GM12878 (cell line): ENCODE measurements around the gene PGC. TPM values are rescaled to one million over a fixed set of nuclear protein-coding genes. Genes with fewer than 3 reads are reported as not detected.

Experiments used
- ATAC-seq: fragments of 200-7000 bp; cut with Tn5 transposase; 3 replicates; pipeline ENCODE4 v1.9.1; 2020; ENCODE audit warnings: mild to moderate bottlenecking, moderate library complexity
- BruUV-seq: library from RNA; stranded (reverse); fragments of 400-500 nt; replicated peaks from 2 replicates; lab custom pipeline; 2021; lab: Mats Ljungman, UMichigan
- CTCF ChIA-PET: fragments of 300-600 bp; sonication (Branson Sonifier 250); formaldehyde crosslinking; extraction: SDS; loops from one replicate; lab custom pipeline; 2021; ENCODE audit warnings: inconsistent platforms; lab: Yijun Ruan, JAX
- POLR2A ChIA-PET: fragments of 350-600 bp; formaldehyde crosslinking; extraction: SDS; loops from one replicate; lab custom pipeline; 2021; ENCODE audit warnings: inconsistent platforms; lab: Charles Lee
- RAD21 ChIA-PET: fragments of 300-600 bp; sonication (Branson Sonifier 250); formaldehyde crosslinking; loops from one replicate; lab custom pipeline; 2023; ENCODE audit warnings: antibody characterized with exemption; ENCODE audit not compliant: unreplicated experiment; lab: Charles Lee
- SMC1A ChIA-PET: fragments of 300-600 bp; sonication (Branson Sonifier 250); formaldehyde crosslinking; loops from one replicate; lab custom pipeline; 2023; ENCODE audit not compliant: unreplicated experiment, uncharacterized antibody; lab: Charles Lee
- DNase-seq: peaks from one replicate; pipeline ENCODE4 v3.0.0-alpha.2; 2011; ENCODE audit warnings: low read depth, low spot score
- FAIRE-seq: peaks from 3 replicates; lab custom pipeline; 2011; peaks lifted over from hg19 to GRCh38; lab: Jason Lieb, UNC
- H2AFZ ChIP-seq: 2 replicates; pipeline ENCODE4 v1.6.0; 2011; ENCODE audit warnings: low read depth, low read length, control low read depth; ENCODE audit not compliant: control insufficient read depth
- H3K27ac ChIP-seq: 2 replicates; pipeline ENCODE4 v1.5.1; 2011; ENCODE audit warnings: control low read depth; ENCODE audit not compliant: control insufficient read depth, insufficient read depth
- H3K27me3 ChIP-seq, 2 experiments: replicated peaks in 1 of 2; 2 replicates each; pipeline versions ENCODE4 v1.6.0 to v1.6.1; 2011; ENCODE audit warnings: low read length in 1 of 2; ENCODE audit not compliant: control insufficient read depth in 2 of 2, insufficient read depth in 2 of 2
- H3K36me3 ChIP-seq, 2 experiments: 2 replicates each; pipeline ENCODE4 v1.5.1; 2011; ENCODE audit warnings: low read length in 1 of 2; ENCODE audit not compliant: control insufficient read depth in 2 of 2, insufficient read depth in 2 of 2
- H3K4me1 ChIP-seq: 2 replicates; pipeline ENCODE4 v1.6.1; 2011; ENCODE audit warnings: mild to moderate bottlenecking, low read length, moderate library complexity, mixed read lengths; ENCODE audit not compliant: control insufficient read depth, insufficient read depth
- H3K4me2 ChIP-seq: 2 replicates; pipeline ENCODE4 v1.6.0; 2011; ENCODE audit warnings: control low read depth; ENCODE audit not compliant: control insufficient read depth, insufficient read depth
- H3K4me3 ChIP-seq: fragments of 200-600 bp; sonication (generic); 2 replicates; pipeline ENCODE4 v1.5.1; 2016
- H3K79me2 ChIP-seq: 2 replicates; pipeline ENCODE4 v1.6.0; 2011; ENCODE audit warnings: low read length; ENCODE audit not compliant: control insufficient read depth, insufficient read depth
- H3K9ac ChIP-seq: 2 replicates; pipeline ENCODE4 v1.8.0; 2011; ENCODE audit warnings: low read length, control low read depth, mixed read lengths; ENCODE audit not compliant: control insufficient read depth, insufficient read depth
- H3K9me3 ChIP-seq: replicated peaks from 3 replicates; pipeline ENCODE4 v1.5.1; 2011; ENCODE audit warnings: mild to moderate bottlenecking, low read length; ENCODE audit not compliant: control insufficient read depth, insufficient read depth
- H4K20me1 ChIP-seq: 2 replicates; pipeline ENCODE4 v1.6.0; 2011; ENCODE audit not compliant: control insufficient read depth, insufficient read depth
- ATF7 ChIP-seq: fragments of 450-650 bp; IDR thresholded peaks from 2 replicates; pipeline ENCODE4 v1.6.1; 2016; ENCODE audit warnings: low read depth, mild to moderate bottlenecking
- BRCA1 ChIP-seq: IDR thresholded peaks from 2 replicates; pipeline ENCODE4 v1.6.1; 2011; ENCODE audit warnings: low read depth, low read length, improper control_type of control experiment
- CBX5 ChIP-seq: sonication (generic); IDR thresholded peaks from 2 replicates; pipeline ENCODE4 v1.6.1; 2016; ENCODE audit warnings: low read depth, moderate library complexity, mild to moderate bottlenecking, inconsistent platforms
- DPF2 ChIP-seq: fragments of 450-650 bp; IDR thresholded peaks from 2 replicates; pipeline ENCODE4 v1.6.1; 2017; ENCODE audit warnings: mild to moderate bottlenecking
- JUND ChIP-seq: IDR thresholded peaks from 2 replicates; pipeline ENCODE4 v1.6.1; 2012; ENCODE audit warnings: low read depth, mild to moderate bottlenecking, low read length, improper control_type of control experiment, moderate library complexity
- LARP7 ChIP-seq: fragments of 450-650 bp; IDR thresholded peaks from 2 replicates; pipeline ENCODE4 v1.6.1; 2017; ENCODE audit warnings: mild to moderate bottlenecking
- MEF2A ChIP-seq: IDR thresholded peaks from 2 replicates; pipeline ENCODE4 v1.6.1; 2011; ENCODE audit warnings: low read depth, mild to moderate bottlenecking, low read length, moderate library complexity; ENCODE audit not compliant: insufficient read depth
- MTA2 ChIP-seq: fragments of 450-650 bp; IDR thresholded peaks from 2 replicates; pipeline ENCODE4 v1.6.1; 2016; ENCODE audit warnings: low read depth, mild to moderate bottlenecking, moderate library complexity
- MTA3 ChIP-seq: IDR thresholded peaks from 2 replicates; pipeline ENCODE4 v1.6.1; 2012; ENCODE audit warnings: low read length, inconsistent platforms, borderline replicate concordance
- MXI1 ChIP-seq: fragments of 150-350 bp; IDR thresholded peaks from 2 replicates; pipeline ENCODE4 v1.6.1; 2011; ENCODE audit warnings: low read depth, mild to moderate bottlenecking, inconsistent platforms, low read length, improper control_type of control experiment
- NBN ChIP-seq: fragments of 450-650 bp; IDR thresholded peaks from 2 replicates; pipeline ENCODE4 v1.6.1; 2016
- POLR2A ChIP-seq: IDR thresholded peaks from 2 replicates; pipeline ENCODE4 v1.6.1; 2011; ENCODE audit warnings: low read depth, mild to moderate bottlenecking, low read length
- RB1 ChIP-seq: fragments of 450-650 bp; formaldehyde crosslinking; IDR thresholded peaks from 2 replicates; pipeline ENCODE4 v1.6.1; 2017; ENCODE audit warnings: mild to moderate bottlenecking, borderline replicate concordance
- SRF ChIP-seq, 2 experiments: IDR thresholded peaks; 2 replicates each; pipeline ENCODE4 v1.6.1; 2011; ENCODE audit warnings: low read depth in 2 of 2, low read length in 2 of 2, mild to moderate bottlenecking in 1 of 2, moderate library complexity in 1 of 2
- TBL1XR1 ChIP-seq: IDR thresholded peaks from 2 replicates; pipeline ENCODE4 v1.6.1; 2012; ENCODE audit warnings: low read depth, low read length, improper control_type of control experiment
- TCF3 ChIP-seq: IDR thresholded peaks from 2 replicates; pipeline ENCODE4 v1.6.1; 2012; ENCODE audit warnings: low read depth, mild to moderate bottlenecking, low read length, borderline replicate concordance; ENCODE audit not compliant: insufficient read depth
- YBX1 ChIP-seq: fragments of 450-650 bp; IDR thresholded peaks from 2 replicates; pipeline ENCODE4 v1.6.1; 2016; ENCODE audit warnings: antibody characterized with exemption
- ZBED1 ChIP-seq: IDR thresholded peaks from 2 replicates; pipeline ENCODE4 v1.6.1; 2016; ENCODE audit warnings: borderline replicate concordance
- ZNF207 ChIP-seq: fragments of 450-650 bp; IDR thresholded peaks from 2 replicates; pipeline ENCODE4 v1.6.1; 2014; ENCODE audit warnings: antibody characterized with exemption, mild to moderate bottlenecking, borderline replicate concordance
- whole genome bisulfite sequencing: methylation state at CpG from one replicate; pipeline ENCODE4 v1.1.6; 2016; ENCODE audit warnings: low lambda C conversion rate; ENCODE audit not compliant: insufficient replicate concordance, insufficient coverage; ENCODE audit errors: missing lambda C conversion rate; 5-methylcytosine and 5-hydroxymethylcytosine counted together
- in situ Hi-C: fragments of 300-500 bp; cut with MboI; formaldehyde crosslinking; loops from 9 replicates; pipeline ENCODE4 v1.14.3; 2018; ENCODE audit warnings: mixed read lengths
- intact Hi-C: fragments of 100-400 bp; cut with micrococcal nuclease; formaldehyde crosslinking; loops from one replicate; pipeline ENCODE4 v1.14.2; 2022; ENCODE audit not compliant: unreplicated experiment
- polyA plus RNA-seq, 11 experiments: library from polyadenylated mRNA; depleted of rRNA in 4 of 11; unstranded in 6 of 11; stranded (reverse) in 5 of 11; fragments of >200 nt; fragmentation: Nextera tagmentation in 4 of 11; fragmentation: Illumina TruSeq in 1 of 11; extraction: Ambion mirVana in 4 of 11; extraction: Trizol in 1 of 11; gene quantifications; 1 replicate in 1 of 11; 2 replicates in 10 of 11; pipeline versions ENCODE4 v1.2.1 to v1.2.3, GENCODE V29; 2011 to 2016; ENCODE audit warnings: inconsistent platforms in 2 of 11, missing spikeins in 2 of 11, low read depth in 1 of 11
- total RNA-seq, 4 experiments: library from RNA; depleted of rRNA in 3 of 4; stranded (reverse); fragments of >200 nt in 3 of 4; fragmentation: Illumina TruSeq in 1 of 4; extraction: Trizol in 1 of 4; gene quantifications; 2 replicates each; pipeline versions ENCODE4 v1.2.1 to v1.2.3, GENCODE V29; 2013 to 2021
- TF ChIP-seq, protein P1 (sequence below): IDR thresholded peaks from 2 replicates; pipeline ENCODE4 v1.6.1; 2011; ENCODE audit warnings: mild to moderate bottlenecking, low read depth, low read length, moderate library complexity; ENCODE audit not compliant: insufficient replicate concordance
- TF ChIP-seq, protein P2 (sequence below): IDR thresholded peaks from 2 replicates; pipeline ENCODE4 v1.6.1; 2012; ENCODE audit warnings: low read depth, low read length, improper control_type of control experiment
- TF ChIP-seq, protein P3 (sequence below): IDR thresholded peaks from 2 replicates; pipeline ENCODE4 v1.6.1; 2011; ENCODE audit warnings: low read depth, mild to moderate bottlenecking, low read length, moderate library complexity, borderline replicate concordance; ENCODE audit errors: extremely low read depth

The PGC gene
- total and polyA plus RNA-seq, 10 of the 15 experiments (the other 5 are each of a cell fraction or from before 2014, with no cell fraction given) = 0.26 TPM; not detected in 9

DNA sequence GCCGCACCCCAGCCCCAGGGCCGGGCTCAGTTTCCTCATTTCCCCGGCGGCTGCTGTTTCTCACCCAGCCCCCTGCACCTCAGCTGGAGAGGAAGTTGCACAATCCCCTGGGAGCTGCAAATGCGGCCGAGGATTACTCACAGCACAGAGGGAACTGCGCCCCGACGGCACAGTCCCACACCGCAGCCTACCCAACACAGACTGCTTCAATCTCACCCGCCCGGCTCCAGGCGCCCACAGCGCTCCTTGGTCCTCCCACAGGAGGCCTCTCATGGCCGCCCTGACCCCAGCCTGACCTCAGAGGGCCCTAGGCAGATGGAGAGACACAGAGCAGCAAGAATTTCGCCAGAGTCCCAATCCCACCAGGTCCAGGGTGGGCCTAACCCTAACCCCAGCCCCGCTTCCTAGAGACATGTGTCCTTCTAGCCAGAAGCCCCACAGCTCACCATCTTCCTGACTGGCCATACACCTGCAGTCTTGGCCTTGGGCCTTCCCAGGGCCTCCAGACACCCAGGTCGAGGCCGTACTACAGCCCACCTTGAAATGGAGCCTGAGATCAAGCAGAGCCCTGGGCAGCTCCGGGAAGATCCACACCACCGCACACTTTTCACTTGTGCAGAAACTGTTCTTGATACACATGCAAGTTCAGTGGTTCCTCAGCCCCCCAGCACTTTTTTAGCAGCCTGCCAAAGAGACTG, 23.5 kb downstream of the PGC start:
- SMC1A ChIA-PET = interaction anchor here (1.2 to 6.4 kb wide), 7 partner anchors 8 to 390 kb away, joined by 3 to 101 read pairs (median 9); no protein-coding TSS in a partner anchor
- peak; percentile 76 for FAIRE-seq
- TF ChIP-seq YBX1 = peak; percentile 87
- peak; percentile 82 for TF ChIP-seq ATF7
- TF ChIP-seq DPF2 = peak; percentile 94
- peak; percentile 87 for TF ChIP-seq NBN
- TF ChIP-seq LARP7 = peak; percentile 58; the same call in 1 of the 2 replicates
- peak; percentile 67; the same call in 1 of the 2 replicates for TF ChIP-seq JUND
- peak; percentile 80; the same call in 1 of the 2 replicates for TF ChIP-seq TCF3
- TF ChIP-seq MEF2A = peak; percentile 60; the same call in 1 of the 2 replicates
- peak; percentile 90 for TF ChIP-seq POLR2A
- TF ChIP-seq ZBED1 = peak; percentile 76; the same call in 1 of the 2 replicates
- TF ChIP-seq ZNF207 = peak; percentile 66; the same call in 1 of the 2 replicates
- TF ChIP-seq BRCA1 = no peak
- TF ChIP-seq, protein P1, sequence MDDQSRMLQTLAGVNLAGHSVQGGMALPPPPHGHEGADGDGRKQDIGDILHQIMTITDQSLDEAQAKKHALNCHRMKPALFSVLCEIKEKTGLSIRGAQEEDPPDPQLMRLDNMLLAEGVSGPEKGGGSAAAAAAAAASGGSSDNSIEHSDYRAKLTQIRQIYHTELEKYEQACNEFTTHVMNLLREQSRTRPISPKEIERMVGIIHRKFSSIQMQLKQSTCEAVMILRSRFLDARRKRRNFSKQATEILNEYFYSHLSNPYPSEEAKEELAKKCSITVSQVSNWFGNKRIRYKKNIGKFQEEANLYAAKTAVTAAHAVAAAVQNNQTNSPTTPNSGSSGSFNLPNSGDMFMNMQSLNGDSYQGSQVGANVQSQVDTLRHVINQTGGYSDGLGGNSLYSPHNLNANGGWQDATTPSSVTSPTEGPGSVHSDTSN = no peak
- TF ChIP-seq, protein P2, sequence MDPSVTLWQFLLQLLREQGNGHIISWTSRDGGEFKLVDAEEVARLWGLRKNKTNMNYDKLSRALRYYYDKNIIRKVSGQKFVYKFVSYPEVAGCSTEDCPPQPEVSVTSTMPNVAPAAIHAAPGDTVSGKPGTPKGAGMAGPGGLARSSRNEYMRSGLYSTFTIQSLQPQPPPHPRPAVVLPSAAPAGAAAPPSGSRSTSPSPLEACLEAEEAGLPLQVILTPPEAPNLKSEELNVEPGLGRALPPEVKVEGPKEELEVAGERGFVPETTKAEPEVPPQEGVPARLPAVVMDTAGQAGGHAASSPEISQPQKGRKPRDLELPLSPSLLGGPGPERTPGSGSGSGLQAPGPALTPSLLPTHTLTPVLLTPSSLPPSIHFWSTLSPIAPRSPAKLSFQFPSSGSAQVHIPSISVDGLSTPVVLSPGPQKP = peak; percentile 42; the same call in 1 of the 2 replicates
- TF ChIP-seq MTA3 = no peak; the same call in 1 of the 2 replicates
- TF ChIP-seq TBL1XR1 = peak; percentile 83; the same call in 1 of the 2 replicates
- peak; percentile 87; the same call in 1 of the 2 replicates for TF ChIP-seq RB1
- peak; percentile 74 for TF ChIP-seq MTA2
- TF ChIP-seq, protein P3, sequence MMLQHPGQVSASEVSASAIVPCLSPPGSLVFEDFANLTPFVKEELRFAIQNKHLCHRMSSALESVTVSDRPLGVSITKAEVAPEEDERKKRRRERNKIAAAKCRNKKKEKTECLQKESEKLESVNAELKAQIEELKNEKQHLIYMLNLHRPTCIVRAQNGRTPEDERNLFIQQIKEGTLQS = no peak
- TF ChIP-seq MXI1 = peak; percentile 28; the same call in 1 of the 2 replicates
- 0 out of 4 replicates have a peak, but pooled peaks of 1 of the 2 experiments have one; percentile 42 for TF ChIP-seq SRF (IDR thresholded peaks at IDR 0.05; ENCODE audit: low read depth in 2 of 2, low read length in 2 of 2)
- TF ChIP-seq CBX5 = no peak

More for the DNA sequence above, 23.5 kb downstream of the PGC start:
- in situ Hi-C loops (no loop called here), intact Hi-C loops (loop anchor here (1.0 to 2.0 kb wide), 3 partner anchors 9 to 17 kb away; no protein-coding TSS in a partner anchor)
- peak overlapping the region; percentile 99 for H3K4me2 ChIP-seq
- CTCF ChIA-PET = interaction anchor here (0.7 to 6.9 kb wide), 7 partner anchors 10 to 499 kb away, joined by 3 to 84 read pairs (median 7); partner anchors contain the start of genes TAF8 and TFEB
- no peaks in the 10 kb centered on the region for H3K27me3 ChIP-seq
- BruUV-seq = TSS peak; percentile 93
- DNase-seq = no peak
- peaks cover 100% of the 10 kb centered on the region for H3K79me2 ChIP-seq
- H3K27ac ChIP-seq = peak overlapping the region; percentile 97
- RAD21 ChIA-PET = interaction anchor here (0.9 to 14.4 kb wide), 8 partner anchors 7 to 390 kb away, joined by 3 to 300 read pairs (median 13); no protein-coding TSS in a partner anchor
- H3K9ac ChIP-seq = peak overlapping the region; percentile 91
- POLR2A ChIA-PET = interaction anchor here (0.5 to 13.0 kb wide), 5 partner anchors 8 to 390 kb away, joined by 7 to 293 read pairs (median 24); partner anchors contain the start of gene TFEB
- peak; percentile 82 for ATAC-seq
- H3K4me3 ChIP-seq = peak overlapping the region; percentile 81
- WGBS = 1% methylated on average over 21 of the region's 21 CpGs
- H3K9me3 ChIP-seq = no peaks in the 10 kb centered on the region
- peaks cover 2 to 9% of the 10 kb centered on the region in 2 experiments; a peak in 3 of 4 replicates for H3K36me3 ChIP-seq
- H3K4me1 ChIP-seq = peaks cover 75% of the 10 kb centered on the region
- peaks cover 2% of the 10 kb centered on the region; the same call in 1 of the 2 replicates for H4K20me1 ChIP-seq
- no peak overlapping the region; the same call in 1 of the 2 replicates for H2AFZ ChIP-seq
